ENCODE data around the gene KANK3.
"Not testable (repeated sequence)": the region's sequence is repeated elsewhere in the genome, so short reads cannot be mapped to it uniquely, and the experiment has no call there.

Gene KANK3

GRCh38 chr19:8371011-8371804 lies 28.1 kb upstream of the KANK3 start:
- FAIRE-seq (no peak), DNase-seq (ENCODE audit: insufficient read length, low spot score) (no peak)

- no peak for DNase-seq (ENCODE audit: insufficient read length, low spot score)
- no peak for FAIRE-seq
Measured at GRCh38 chr19:8370176-8371010, 27.3 kb upstream of the KANK3 start.

DNA sequence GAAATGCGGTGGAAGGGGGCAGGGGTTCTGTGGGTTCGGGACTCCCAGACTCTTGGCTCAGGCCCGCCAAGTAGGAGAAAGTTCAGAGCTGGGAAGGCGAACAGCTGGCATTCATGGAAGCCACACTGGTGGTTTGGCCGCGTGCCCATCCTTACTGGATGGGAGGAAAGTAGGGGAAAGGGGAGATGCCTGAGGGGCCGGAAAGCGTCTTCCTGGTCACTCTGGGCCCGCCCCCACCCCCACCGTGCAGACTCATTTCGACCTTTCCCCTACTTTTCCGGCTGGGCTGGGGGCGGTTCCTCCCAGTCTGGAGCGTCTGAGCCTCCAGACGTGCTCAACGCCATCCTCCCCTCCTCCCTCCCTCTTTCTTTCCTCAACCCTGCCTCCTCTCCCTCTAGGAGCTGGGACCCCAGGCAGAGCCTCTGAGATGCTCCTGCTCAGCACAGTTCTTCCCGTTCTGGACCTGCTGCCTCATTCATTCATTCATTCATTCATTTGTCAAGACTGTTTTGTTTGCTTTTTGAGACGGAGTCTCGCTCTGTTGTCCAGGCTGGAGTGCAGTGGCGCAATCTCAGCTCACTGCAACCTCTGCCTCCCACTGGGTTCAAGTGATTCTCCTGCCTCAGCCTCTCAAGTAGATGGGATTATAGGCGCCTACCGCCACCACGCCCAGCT lies 24.4 kb upstream of the KANK3 start:
- DNase-seq (ENCODE audit: insufficient read length, low spot score) (no peak), FAIRE-seq (no peak)

GRCh38 chr19:8366961-8367326 lies 23.9 kb upstream of the KANK3 start:
- FAIRE-seq = no peak
- no peak for DNase-seq (ENCODE audit: insufficient read length, low spot score)

DNA sequence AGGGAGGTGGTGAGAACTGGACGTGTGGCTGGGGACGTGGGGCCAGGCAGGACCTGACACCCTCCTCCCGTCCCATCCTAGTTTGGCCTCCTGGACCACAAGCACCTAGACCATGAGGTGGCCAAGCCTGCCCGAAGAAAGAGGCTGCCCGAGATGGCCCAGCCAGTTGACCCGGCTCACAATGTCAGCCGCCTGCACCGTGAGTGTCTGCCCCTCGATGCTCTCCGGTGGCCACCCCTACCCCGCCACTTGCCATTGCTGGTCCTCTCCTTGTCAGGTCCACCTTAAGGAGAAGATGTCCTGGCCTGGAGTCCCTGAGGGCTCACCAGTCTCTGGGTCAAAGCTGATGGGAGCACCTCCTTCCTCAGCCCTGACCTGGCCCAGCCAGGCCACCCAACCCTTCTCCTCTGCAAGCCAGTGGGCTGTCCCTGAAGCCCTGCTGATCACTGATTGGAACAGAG lies 23.1 kb upstream of the KANK3 start:
- no peak for FAIRE-seq

DNA sequence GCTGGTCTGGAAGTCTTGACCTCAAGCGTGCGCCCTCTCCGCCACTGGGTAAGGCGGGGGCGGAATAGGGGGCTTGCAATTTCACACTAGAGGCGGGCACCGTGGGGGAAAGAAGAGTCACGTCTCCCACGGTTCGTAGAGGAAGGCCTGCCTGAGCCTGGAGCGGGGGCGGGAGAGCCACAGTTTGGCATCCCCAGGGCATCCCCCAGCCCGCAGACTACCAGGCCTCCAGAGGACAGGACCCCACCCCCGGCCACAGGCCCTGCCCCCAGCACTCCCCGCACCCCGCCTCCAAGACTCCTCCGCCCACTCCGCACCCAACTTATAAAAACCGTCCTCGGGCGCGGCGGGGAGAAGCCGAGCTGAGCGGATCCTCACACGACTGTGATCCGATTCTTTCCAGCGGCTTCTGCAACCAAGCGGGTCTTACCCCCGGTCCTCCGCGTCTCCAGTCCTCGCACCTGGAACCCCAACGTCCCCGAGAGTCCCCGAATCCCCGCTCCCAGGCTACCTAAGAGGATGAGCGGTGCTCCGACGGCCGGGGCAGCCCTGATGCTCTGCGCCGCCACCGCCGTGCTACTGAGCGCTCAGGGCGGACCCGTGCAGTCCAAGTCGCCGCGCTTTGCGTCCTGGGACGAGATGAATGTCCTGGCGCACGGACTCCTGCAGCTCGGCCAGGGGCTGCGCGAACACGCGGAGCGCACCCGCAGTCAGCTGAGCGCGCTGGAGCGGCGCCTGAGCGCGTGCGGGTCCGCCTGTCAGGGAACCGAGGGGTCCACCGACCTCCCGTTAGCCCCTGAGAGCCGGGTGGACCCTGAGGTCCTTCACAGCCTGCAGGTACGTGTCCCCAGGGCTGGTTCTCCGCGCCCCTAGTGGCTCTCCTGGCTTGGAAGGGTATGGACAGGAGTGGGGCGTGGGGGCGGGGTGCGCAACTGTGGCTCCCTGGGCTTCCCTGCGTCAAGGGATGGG lies 21.0 kb upstream of the KANK3 start, which contains the start of gene ANGPTL4:
TSS of gene ANGPTL4 (plus strand) at position 353 of the 969 bp plus-strand sequence. CDS start at position 520, 167 bp downstream.
- no peak for FAIRE-seq
- DNase-seq (ENCODE audit: insufficient read length, low spot score) = no peak

More for the DNA sequence above, 23.1 kb upstream of the KANK3 start:
- no peak for DNase-seq (ENCODE audit: insufficient read length, low spot score)

GRCh38 chr19:8361921-8362793 lies 19.1 kb upstream of the KANK3 start:
- no peak for FAIRE-seq
- DNase-seq (ENCODE audit: insufficient read length, low spot score) = no peak

DNA sequence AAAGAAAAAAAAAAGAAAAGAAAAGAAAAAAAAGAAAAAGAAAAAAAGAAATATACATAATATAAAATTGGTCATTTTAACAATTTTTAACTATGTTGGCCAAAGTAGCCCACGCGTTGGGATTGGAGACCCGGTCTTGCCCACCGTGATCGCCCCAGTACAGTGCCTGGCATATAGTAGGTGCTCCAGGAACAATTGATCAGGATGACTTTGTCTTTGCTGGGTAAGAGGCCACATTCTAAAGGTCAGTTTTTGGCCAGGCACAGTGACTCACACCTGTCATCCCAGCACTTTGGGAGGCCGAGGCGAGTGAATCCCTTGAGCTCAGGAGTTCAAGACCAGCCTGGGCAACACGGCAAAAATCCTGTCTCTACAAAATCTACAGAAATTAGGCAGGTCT lies 17.1 kb upstream of the KANK3 start:
- FAIRE-seq (no peak), DNase-seq (ENCODE audit: insufficient read length, low spot score) (no peak)

DNA sequence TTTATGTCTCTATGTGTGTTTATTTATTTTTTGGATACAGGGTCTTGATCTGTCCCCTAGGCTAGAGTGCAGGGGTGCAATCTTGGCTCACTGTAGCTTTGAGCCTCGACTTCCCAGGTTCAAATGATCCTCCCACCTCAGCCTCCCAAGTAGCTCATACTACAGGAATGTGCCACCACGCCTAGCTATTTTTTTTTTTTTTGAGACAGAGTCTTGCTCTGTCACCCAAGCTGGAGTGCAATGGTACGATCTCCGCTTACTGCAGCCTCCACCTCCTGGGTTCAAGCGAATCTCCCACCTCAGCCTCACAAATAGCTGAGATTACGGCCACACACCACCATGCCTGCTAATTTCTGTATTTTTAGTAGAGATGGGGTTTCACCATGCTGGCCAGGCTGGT lies 15.9 kb upstream of the KANK3 start:
- no peak for DNase-seq (ENCODE audit: insufficient read length, low spot score)
- FAIRE-seq = no peak

- no peak for DNase-seq (ENCODE audit: insufficient read length, low spot score)
- no peak for FAIRE-seq
Measured at GRCh38 chr19:8357007-8357521, 14.0 kb upstream of the KANK3 start.

DNA sequence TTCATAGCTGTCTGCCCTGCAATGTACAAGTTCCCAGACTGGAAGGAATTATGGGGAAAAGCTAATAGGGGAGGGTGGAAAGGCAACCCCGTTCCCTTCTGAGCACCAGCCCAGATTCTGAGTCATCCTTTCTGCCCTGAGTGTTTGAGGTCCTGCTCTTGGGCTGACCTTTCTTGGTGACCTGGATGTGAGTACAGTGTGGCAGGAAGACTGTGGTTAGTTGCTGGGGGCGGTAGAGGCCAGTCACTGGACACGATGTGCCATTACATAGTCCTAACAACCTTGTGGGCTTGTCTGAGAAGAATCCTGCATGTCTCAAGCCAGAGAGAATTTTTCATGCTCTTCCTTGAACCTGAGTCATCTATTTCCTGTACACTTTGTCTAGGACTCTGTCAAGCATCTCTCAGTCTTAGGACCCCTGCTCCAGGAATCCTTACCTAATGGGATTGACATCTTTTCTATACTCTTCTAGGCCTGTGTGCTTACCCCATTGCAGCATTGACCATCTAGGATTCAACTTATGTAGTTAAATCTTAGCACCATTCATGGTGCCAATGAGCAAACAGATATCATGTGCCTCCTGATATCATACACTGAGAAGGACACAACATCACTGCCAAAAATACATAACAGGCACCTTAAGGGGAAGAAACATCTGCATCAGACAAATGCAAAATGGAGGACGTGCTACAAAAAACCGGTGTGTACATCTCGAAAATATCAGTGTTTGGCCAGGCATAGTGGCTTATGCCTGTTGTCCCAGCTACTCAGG lies 12.8 kb upstream of the KANK3 start:
- DNase-seq (ENCODE audit: insufficient read length, low spot score) (no peak), FAIRE-seq (no peak)

DNA sequence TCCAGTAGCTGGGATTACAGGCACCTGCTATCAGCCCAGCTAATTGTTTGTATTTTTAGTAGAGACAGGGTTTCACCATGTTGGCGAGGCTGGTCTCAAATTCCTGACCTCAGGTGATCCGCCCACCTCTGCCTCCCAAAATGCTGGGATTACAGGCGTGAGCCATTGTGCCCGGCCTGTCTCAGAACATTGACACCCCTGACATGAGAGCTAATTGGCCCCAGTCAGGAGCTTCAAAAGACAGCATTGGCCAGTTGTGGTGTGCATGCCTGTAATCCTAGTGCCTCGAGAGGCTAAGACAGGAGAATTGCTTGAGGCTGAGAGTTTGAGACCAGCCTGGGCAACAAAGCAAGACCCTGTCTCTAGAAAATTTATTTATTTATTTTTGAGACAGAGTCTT lies 9.8 kb upstream of the KANK3 start:
- not testable (repeated sequence) for FAIRE-seq; DNase-seq (ENCODE audit: insufficient read length, low spot score)

GRCh38 chr19:8352134-8352827 lies 9.2 kb upstream of the KANK3 start:
- no peak for FAIRE-seq
- no peak for DNase-seq (ENCODE audit: insufficient read length, low spot score)

- not testable (repeated sequence) for FAIRE-seq; DNase-seq (ENCODE audit: insufficient read length, low spot score)
Measured at GRCh38 chr19:8349629-8350372, 6.7 kb upstream of the KANK3 start.

DNA sequence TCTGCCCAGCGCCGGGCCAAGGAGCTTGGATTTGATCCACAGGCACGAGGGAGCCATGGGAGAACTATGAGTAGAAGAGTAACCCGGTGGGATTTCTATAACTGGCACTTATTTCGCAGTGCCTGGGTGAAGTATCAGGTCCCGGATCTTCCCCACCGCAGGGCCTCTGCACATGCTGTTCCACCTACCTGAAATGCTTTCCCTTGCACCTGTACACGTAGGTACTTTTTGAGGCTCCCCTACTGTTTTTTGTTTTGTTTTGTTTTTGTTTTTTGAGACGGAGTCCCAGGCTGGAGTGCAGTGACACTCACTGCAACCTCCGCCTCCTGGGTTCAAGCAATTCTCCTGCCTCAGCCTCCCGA lies 402 bp upstream of the KANK3 start:
- no peak for FAIRE-seq

GRCh38 chr19:8342316-8342683 lies 762 bp downstream of the KANK3 start:
- DNase-seq (ENCODE audit: insufficient read length, low spot score) (no peak), FAIRE-seq (no peak)

More for the DNA sequence above, 402 bp upstream of the KANK3 start:
- no peak for DNase-seq (ENCODE audit: insufficient read length, low spot score)

DNA sequence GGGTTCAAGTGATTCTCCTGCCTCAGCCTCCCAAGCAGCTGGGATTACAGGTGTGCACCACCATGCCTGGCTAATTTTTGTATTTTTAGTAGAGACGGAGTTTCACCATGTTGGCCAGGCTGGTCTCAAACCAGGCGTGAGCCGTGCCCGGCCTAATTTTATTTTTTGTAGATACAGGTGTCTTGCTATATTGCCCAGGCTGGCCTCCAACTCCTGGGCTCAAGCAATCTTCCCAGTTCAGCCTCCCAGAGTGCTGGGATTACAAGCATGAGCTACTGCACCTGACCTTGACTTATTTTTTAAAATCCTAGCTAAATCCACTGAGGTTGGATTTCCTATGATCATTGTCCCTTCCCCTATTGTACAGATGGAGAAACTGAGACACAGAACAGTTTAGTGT lies 1.6 kb downstream of the KANK3 start:
- FAIRE-seq = not testable (repeated sequence)

More for the DNA sequence above, 1.6 kb downstream of the KANK3 start:
- DNase-seq (ENCODE audit: insufficient read length, low spot score) = not testable (repeated sequence)

All from GM19239 (cell line).